A549 (cell line): ENCODE data around the gene PIGU. TPM values are rescaled to one million over a fixed set of nuclear protein-coding genes. Genes with fewer than 3 reads are reported as not detected.

Experiments
- ATAC-seq, 2 experiments: fragments of 200-7000 bp in 1 of 2; fragments of >200 bp in 1 of 2; cut with Nextera tagmentation in 1 of 2; cut with Tn5 transposase in 1 of 2; 3 replicates each; pipeline versions ENCODE4 v1.8.0 to v1.9.1; 2018 to 2020; ENCODE audit warnings: mild to moderate bottlenecking in 1 of 2, moderate library complexity in 1 of 2
- CTCF ChIA-PET: fragments of 300-600 bp; sonication (Branson Sonifier 250); formaldehyde crosslinking; extraction: SDS; loops from one replicate; lab custom pipeline; 2021; ENCODE audit warnings: antibody characterized with exemption, inconsistent platforms; lab: Yijun Ruan, JAX
- POLR2A ChIA-PET: fragments of 350-600 bp; formaldehyde crosslinking; extraction: SDS; loops from one replicate; lab custom pipeline; 2021; ENCODE audit warnings: antibody characterized with exemption, inconsistent platforms; lab: Yijun Ruan, JAX
- DNase-seq, 2 experiments: peaks; one replicate each; pipeline versions ENCODE4 v3.0.0 to v3.0.0-alpha.2; 2011 to 2016; ENCODE audit warnings: low read depth in 1 of 2, low spot score in 1 of 2
- FAIRE-seq: peaks from 2 replicates; lab custom pipeline; 2011; peaks lifted over from hg19 to GRCh38; lab: Jason Lieb, UNC
- H3K27ac ChIP-seq, 2 experiments: fragments of >200 bp; sonication (Bioruptor Twin); formaldehyde crosslinking; 3 replicates each; pipeline ENCODE4 v1.5.1; 2016 to 2017
- H3K4me1 ChIP-seq: fragments of >200 bp; sonication (Bioruptor Twin); formaldehyde crosslinking; 3 replicates; pipeline ENCODE4 v1.6.1; 2016
- H3K4me2 ChIP-seq: fragments of >200 bp; sonication (Bioruptor Twin); formaldehyde crosslinking; 3 replicates; pipeline ENCODE4 v1.6.1; 2016
- H3K4me3 ChIP-seq: fragments of >200 bp; sonication (Bioruptor Twin); formaldehyde crosslinking; 3 replicates; pipeline ENCODE4 v1.5.1; 2016
- H3K9me3 ChIP-seq: fragments of >200 bp; sonication (Bioruptor Twin); formaldehyde crosslinking; 3 replicates; pipeline ENCODE4 v1.6.1; 2016
- BHLHE40 ChIP-seq: IDR thresholded peaks from 2 replicates; pipeline ENCODE4 v1.6.1; 2012; ENCODE audit warnings: low read depth, low read length, inconsistent platforms
- CBX8 ChIP-seq: fragments of 200-600 bp; sonication (generic); IDR thresholded peaks from 2 replicates; pipeline ENCODE4 v1.6.1; 2016
- EHF ChIP-seq: fragments of 250-450 bp; sonication (Bioruptor Pico); IDR thresholded peaks from 2 replicates; pipeline ENCODE4 v1.5.0; 2020; ENCODE audit warnings: mild to moderate bottlenecking
- EHMT2 ChIP-seq: fragments of 200-600 bp; sonication (generic); IDR thresholded peaks from 2 replicates; pipeline ENCODE4 v1.6.1; 2016; ENCODE audit warnings: antibody characterized with exemption, low read depth, mild to moderate bottlenecking, moderate library complexity
- FOSB ChIP-seq: fragments of 250-450 bp; sonication (Bioruptor Pico); IDR thresholded peaks from 2 replicates; pipeline ENCODE4 v1.5.0; 2020; ENCODE audit warnings: mild to moderate bottlenecking, moderate library complexity
- HDAC2 ChIP-seq: fragments of 200-600 bp; sonication (generic); IDR thresholded peaks from 2 replicates; pipeline ENCODE4 v1.6.1; 2016
- KDM1A ChIP-seq: fragments of 200-600 bp; sonication (generic); IDR thresholded peaks from 2 replicates; pipeline ENCODE4 v1.6.1; 2016; ENCODE audit warnings: low read depth, mild to moderate bottlenecking
- KDM5A ChIP-seq: fragments of 200-600 bp; sonication (generic); IDR thresholded peaks from 2 replicates; pipeline ENCODE4 v1.6.1; 2016; ENCODE audit warnings: antibody characterized with exemption, mild to moderate bottlenecking
- MAX ChIP-seq: IDR thresholded peaks from 2 replicates; pipeline ENCODE4 v1.6.1; 2012
- MYC ChIP-seq: IDR thresholded peaks from 2 replicates; pipeline ENCODE4 v1.6.1; 2012; ENCODE audit warnings: mild to moderate bottlenecking, inconsistent platforms, low read length, improper control_type of control experiment, borderline replicate concordance
- NFE2L2 ChIP-seq: fragments of 150-350 bp; conservative IDR thresholded peaks from 2 replicates; pipeline ENCODE4 v1.6.1; 2014; ENCODE audit warnings: low read length
- RARB ChIP-seq: fragments of 250-450 bp; sonication (Bioruptor Pico); IDR thresholded peaks from 2 replicates; pipeline ENCODE4 v1.8.0; 2021; ENCODE audit warnings: mild to moderate bottlenecking, moderate library complexity
- RCOR1 ChIP-seq: fragments of 150-350 bp; IDR thresholded peaks from 2 replicates; pipeline ENCODE4 v1.6.1; 2014; ENCODE audit warnings: antibody characterized with exemption, low read length, low read depth
- REST ChIP-seq: fragments of 200-600 bp; sonication (generic); IDR thresholded peaks from 2 replicates; pipeline ENCODE4 v1.6.1; 2016; ENCODE audit warnings: antibody characterized with exemption, mild to moderate bottlenecking, moderate library complexity
- SMC3 ChIP-seq: fragments of >200 bp; sonication (Bioruptor Twin); formaldehyde crosslinking; IDR thresholded peaks from 3 replicates; pipeline ENCODE4 v1.6.1; 2018; ENCODE audit warnings: inconsistent platforms
- TFCP2L1 ChIP-seq: fragments of 250-450 bp; sonication (Bioruptor Pico); IDR thresholded peaks from 2 replicates; pipeline ENCODE4 v1.5.0; 2021; ENCODE audit warnings: mild to moderate bottlenecking
- TP53 ChIP-seq: fragments of 250-450 bp; sonication (Bioruptor Pico); IDR thresholded peaks from 2 replicates; pipeline ENCODE4 v1.5.0; 2021; ENCODE audit warnings: mild to moderate bottlenecking, moderate library complexity
- ZC3H11A ChIP-seq: fragments of 450-650 bp; IDR thresholded peaks from 2 replicates; pipeline ENCODE4 v1.6.1; 2014; ENCODE audit warnings: antibody characterized with exemption, mild to moderate bottlenecking
- ZFP36 ChIP-seq: fragments of 450-650 bp; IDR thresholded peaks from 2 replicates; pipeline ENCODE4 v1.6.1; 2014; ENCODE audit warnings: borderline replicate concordance; ENCODE audit not compliant: partially characterized antibody
- WGBS: methylation state at CpG from one replicate; pipeline ENCODE4 v1.1.6; 2017; ENCODE audit errors: missing lambda C conversion rate; 5-methylcytosine and 5-hydroxymethylcytosine counted together
- polyA plus RNA-seq, 4 experiments: library from polyadenylated mRNA; depleted of rRNA in 3 of 4; stranded (reverse); fragments of >200 nt; fragmentation: RNase III in 1 of 4; extraction: RNeasy Plus Mini Kit Qiagen cat#74134 plus additional on column Dnase treatment in 1 of 4; gene quantifications; 2 replicates in 3 of 4; 3 replicates in 1 of 4; pipeline ENCODE4 v1.2.3, GENCODE V29; 2011 to 2017
- TF ChIP-seq, protein P1 (sequence below): IDR thresholded peaks from 2 replicates; pipeline ENCODE4 v1.6.1; 2012

PIGU gene
- polyA plus RNA-seq, 2 of the 4 experiments (the other 2 are of a cell fraction), result 27.8 to 103 TPM

- FAIRE-seq, result no peak
- POLR2A ChIA-PET, result no interaction called here
- peak in 1 of 2 experiments; percentile 15; a peak in 1 of 6 replicates for ATAC-seq
- TF ChIP-seq EHMT2, result no peak
- no peak for TF ChIP-seq CBX8
- TF ChIP-seq, protein P1, sequence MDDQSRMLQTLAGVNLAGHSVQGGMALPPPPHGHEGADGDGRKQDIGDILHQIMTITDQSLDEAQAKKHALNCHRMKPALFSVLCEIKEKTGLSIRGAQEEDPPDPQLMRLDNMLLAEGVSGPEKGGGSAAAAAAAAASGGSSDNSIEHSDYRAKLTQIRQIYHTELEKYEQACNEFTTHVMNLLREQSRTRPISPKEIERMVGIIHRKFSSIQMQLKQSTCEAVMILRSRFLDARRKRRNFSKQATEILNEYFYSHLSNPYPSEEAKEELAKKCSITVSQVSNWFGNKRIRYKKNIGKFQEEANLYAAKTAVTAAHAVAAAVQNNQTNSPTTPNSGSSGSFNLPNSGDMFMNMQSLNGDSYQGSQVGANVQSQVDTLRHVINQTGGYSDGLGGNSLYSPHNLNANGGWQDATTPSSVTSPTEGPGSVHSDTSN, result no peak
- TF ChIP-seq TP53 (CRISPR knock-in tag), result no peak
- TF ChIP-seq ZFP36, result no peak
- TF ChIP-seq RARB, result no peak
- TF ChIP-seq FOSB (CRISPR knock-in tag), result no peak
- TF ChIP-seq RCOR1, result no peak
- TF ChIP-seq MAX, result no peak
- no peak for TF ChIP-seq NFE2L2
- no peak for TF ChIP-seq BHLHE40
- no peak for TF ChIP-seq EHF
- no peak for TF ChIP-seq HDAC2
- no peak for TF ChIP-seq TFCP2L1 (CRISPR knock-in tag)
- TF ChIP-seq KDM1A, result no peak
- TF ChIP-seq MYC, result no peak
- no peak for DNase-seq
- 88% methylated on average over 22 of the region's 22 CpGs for WGBS
- no peak overlapping the region for H3K4me3 ChIP-seq
- no peaks in the 10 kb centered on the region; the same call in 1 of the 3 replicates for H3K4me1 ChIP-seq
- H3K9me3 ChIP-seq, result no peaks in the 10 kb centered on the region
- CTCF ChIA-PET, result interaction anchor here (0.8 to 3.4 kb wide), 5 partner anchors 10 to 236 kb away, joined by 3 to 26 read pairs (median 3); no protein-coding TSS in a partner anchor
- H3K27ac ChIP-seq, result no peak overlapping the region
- no peak overlapping the region for H3K4me2 ChIP-seq
Measured at GRCh38 chr20:34547844-34548613, 128.9 kb downstream of the PIGU start.

DNA sequence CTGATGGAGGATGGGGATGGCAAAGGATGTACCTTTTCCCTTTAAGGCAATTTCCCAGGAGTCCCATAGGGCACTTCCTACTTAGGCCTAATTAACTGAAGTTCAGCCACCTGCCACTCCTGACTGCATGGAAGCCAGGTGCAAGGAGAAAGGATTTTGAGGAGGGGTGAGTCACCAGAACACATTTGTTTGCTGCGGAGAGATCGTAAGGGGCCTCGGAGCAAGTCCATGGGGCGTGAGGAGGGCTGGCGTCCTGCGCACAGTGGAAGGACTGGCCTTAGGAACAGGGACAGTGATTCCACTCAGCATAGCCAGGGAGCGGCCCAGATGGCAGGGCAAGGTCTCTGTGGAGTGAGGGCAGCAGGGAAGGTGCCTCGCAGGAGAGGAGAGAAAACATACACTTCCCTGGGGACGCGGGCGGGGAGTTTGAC lies 130.1 kb downstream of the PIGU start:
- Histone ChIP-seq H3K27ac (no peak overlapping the region), H3K4me3 (no peak overlapping the region), H3K4me2 (no peak overlapping the region), H3K4me1 (no peaks in the 10 kb centered on the region), H3K9me3 (no peaks in the 10 kb centered on the region)
- WGBS, result 94% methylated on average over 11 of the region's 11 CpGs
- ChIA-PET POLR2A (no interaction called here), CTCF (interaction anchor here (1.2 to 3.4 kb wide), 4 partner anchors 9 to 235 kb away, joined by 3 to 26 read pairs (median 6); no protein-coding TSS in a partner anchor)
- ATAC-seq (peak; percentile 14 to 27; a peak in 2 of 6 replicates), FAIRE-seq (no peak), DNase-seq (no peak)
- TF ChIP-seq KDM5A, result no peak
- TF ChIP-seq, protein P1, result no peak

DNA sequence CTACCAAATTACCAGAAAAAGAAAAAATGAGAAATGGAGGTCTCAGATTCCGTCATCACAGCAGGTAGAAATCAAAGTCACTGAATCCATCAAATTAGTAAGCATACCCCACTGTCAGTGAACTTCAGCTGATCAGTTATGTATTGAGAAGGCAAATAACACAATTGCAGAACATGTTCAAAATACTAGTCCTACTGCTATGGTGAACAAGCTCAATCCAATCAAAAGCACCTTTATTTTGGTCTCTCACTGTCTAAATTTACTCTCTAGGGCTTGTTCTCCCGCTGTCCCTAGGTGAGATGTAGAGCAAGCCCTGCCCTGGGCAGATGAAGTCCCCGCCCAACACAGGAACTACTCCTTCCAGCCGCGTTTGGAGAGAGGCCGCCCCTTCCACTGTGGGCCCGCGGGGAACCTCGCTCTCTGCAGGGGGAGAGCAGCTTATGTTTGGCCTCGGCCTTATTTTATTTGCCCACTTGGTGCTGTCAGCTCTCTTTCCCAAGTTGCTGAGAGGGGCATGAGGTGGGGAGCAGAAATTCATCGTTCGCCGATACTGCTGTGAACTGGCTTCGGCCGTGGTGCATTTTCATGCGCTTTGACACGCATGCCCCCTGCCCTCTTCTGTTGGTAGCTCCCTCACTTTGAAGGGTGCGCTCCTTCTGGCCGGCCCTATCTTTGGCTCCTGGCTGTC lies 132.6 kb downstream of the PIGU start:
- TF ChIP-seq BHLHE40 (no peak), RARB (no peak), SMC3 (no peak), RCOR1 (no peak), ZC3H11A (no peak), REST (no peak), MYC (no peak)
- Histone ChIP-seq H3K4me2 (no peak overlapping the region), H3K4me1 (no peaks in the 10 kb centered on the region), H3K27ac (no peak overlapping the region), H3K9me3 (no peaks in the 10 kb centered on the region), H3K4me3 (no peak overlapping the region)
- DNase-seq, result no peak
- ATAC-seq, result no peak; a peak in 1 of 6 replicates
- no peak for FAIRE-seq
- 88% methylated on average over 19 of the region's 19 CpGs for WGBS
- ChIA-PET POLR2A (no interaction called here), CTCF (interaction anchor here (0.7 to 2.0 kb wide), 7 partner anchors 9 to 232 kb away, joined by 3 to 9 read pairs (median 3); no protein-coding TSS in a partner anchor)
